Measurements from ENCODE around the gene RGL4. TPM values are rescaled to one million over a fixed set of nuclear protein-coding genes. Genes with fewer than 3 reads are reported as not detected.

RGL4 gene
- total RNA-seq, 1 experiment from 2014 or later: not detected

DNA sequence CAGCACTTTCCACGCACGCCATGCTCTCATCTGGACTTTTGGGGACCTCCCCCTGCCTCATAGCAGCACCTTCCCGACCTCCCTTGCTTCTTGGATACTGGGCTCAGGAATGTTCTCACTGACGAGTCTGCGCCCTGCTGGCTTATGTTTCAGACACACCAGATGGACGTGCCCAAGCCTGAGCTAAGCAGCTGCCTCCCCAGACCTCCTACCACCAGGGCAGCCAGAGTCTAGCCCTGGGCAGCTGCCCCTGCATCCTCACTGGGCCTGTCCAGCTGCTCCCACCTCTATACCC lies 13.2 kb upstream of the RGL4 start:
- intact Hi-C loops (cut with micrococcal nuclease; ENCODE audit: unreplicated experiment): no loop called here
- H3K79me2 ChIP-seq (ENCODE audit: low read depth): no peaks in the 10 kb centered on the region
- H3K27ac ChIP-seq: no peak overlapping the region
- H3K4me3 ChIP-seq: no peak overlapping the region
- ChIA-PET CTCF (no interaction called here), POLR2A (ENCODE audit: unreplicated experiment) (no interaction called here)
- no peak for TF ChIP-seq EZH2 (IDR thresholded peaks at IDR 0.05; ENCODE audit: low read depth)
- TF ChIP-seq, protein P1, sequence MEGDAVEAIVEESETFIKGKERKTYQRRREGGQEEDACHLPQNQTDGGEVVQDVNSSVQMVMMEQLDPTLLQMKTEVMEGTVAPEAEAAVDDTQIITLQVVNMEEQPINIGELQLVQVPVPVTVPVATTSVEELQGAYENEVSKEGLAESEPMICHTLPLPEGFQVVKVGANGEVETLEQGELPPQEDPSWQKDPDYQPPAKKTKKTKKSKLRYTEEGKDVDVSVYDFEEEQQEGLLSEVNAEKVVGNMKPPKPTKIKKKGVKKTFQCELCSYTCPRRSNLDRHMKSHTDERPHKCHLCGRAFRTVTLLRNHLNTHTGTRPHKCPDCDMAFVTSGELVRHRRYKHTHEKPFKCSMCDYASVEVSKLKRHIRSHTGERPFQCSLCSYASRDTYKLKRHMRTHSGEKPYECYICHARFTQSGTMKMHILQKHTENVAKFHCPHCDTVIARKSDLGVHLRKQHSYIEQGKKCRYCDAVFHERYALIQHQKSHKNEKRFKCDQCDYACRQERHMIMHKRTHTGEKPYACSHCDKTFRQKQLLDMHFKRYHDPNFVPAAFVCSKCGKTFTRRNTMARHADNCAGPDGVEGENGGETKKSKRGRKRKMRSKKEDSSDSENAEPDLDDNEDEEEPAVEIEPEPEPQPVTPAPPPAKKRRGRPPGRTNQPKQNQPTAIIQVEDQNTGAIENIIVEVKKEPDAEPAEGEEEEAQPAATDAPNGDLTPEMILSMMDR (conservative IDR thresholded peaks at IDR 0.05): no peak
- H3K9me3 ChIP-seq (ENCODE audit: insufficient read depth, low read depth): no peaks in the 10 kb centered on the region
- DNase-seq: no peak
- H3F3A ChIP-seq (ENCODE audit: insufficient read depth, low read depth): no peaks in the 10 kb centered on the region
- BruUV-seq (replicated peaks): no TSS peak
- H4K20me1 ChIP-seq (ENCODE audit: insufficient read depth): 0 out of 2 replicates have a peak, but pooled peaks cover 4% of the 10 kb centered on the region
- no peak overlapping the region for H2AFZ ChIP-seq
- no peak overlapping the region for H3K4me2 ChIP-seq
- H3K4me1 ChIP-seq (replicated peaks; ENCODE audit: insufficient read depth): no peaks in the 10 kb centered on the region
- H3K36me3 ChIP-seq (ENCODE audit: low read depth): no peaks in the 10 kb centered on the region
- H3K27me3 ChIP-seq (ENCODE audit: insufficient read depth, low read depth): no peaks in the 10 kb centered on the region
- no peaks in the 10 kb centered on the region for H3K9me2 ChIP-seq (ENCODE audit: insufficient read depth)

DNA sequence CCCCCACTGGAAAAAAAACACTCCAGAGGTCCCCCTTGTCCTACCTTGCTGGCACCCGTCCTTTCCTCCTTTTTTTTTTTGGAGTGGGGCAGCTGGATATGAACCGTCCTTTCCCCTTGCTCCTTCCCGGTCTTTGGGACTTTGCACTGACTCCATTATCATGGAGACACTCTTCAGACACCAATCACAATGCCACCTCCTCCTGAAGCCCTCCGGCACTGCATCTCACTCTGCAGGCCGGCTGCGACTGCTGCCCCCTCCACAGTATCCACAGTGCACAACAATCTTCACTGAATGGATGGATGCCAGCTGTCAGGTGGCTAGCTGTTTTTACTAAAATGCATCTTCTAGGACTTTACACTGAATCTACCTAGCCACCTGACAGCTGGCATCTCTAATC lies 12.7 kb upstream of the RGL4 start:
- ChIA-PET POLR2A (ENCODE audit: unreplicated experiment) (no interaction called here), CTCF (no interaction called here)
- TF ChIP-seq, protein P1 (conservative IDR thresholded peaks at IDR 0.05): no peak
- TF ChIP-seq EZH2 (IDR thresholded peaks at IDR 0.05; ENCODE audit: low read depth): no peak
- Histone ChIP-seq H3K27ac (no peak overlapping the region), H3K4me2 (no peak overlapping the region), H3K9me3 (ENCODE audit: insufficient read depth, low read depth) (no peaks in the 10 kb centered on the region), H2AFZ (no peak overlapping the region), H3K4me3 (no peak overlapping the region), H3K36me3 (ENCODE audit: low read depth) (no peaks in the 10 kb centered on the region), H3K9me2 (ENCODE audit: insufficient read depth) (no peaks in the 10 kb centered on the region), H3K4me1 (replicated peaks; ENCODE audit: insufficient read depth) (no peaks in the 10 kb centered on the region), H3K79me2 (ENCODE audit: low read depth) (no peaks in the 10 kb centered on the region), H3K27me3 (ENCODE audit: insufficient read depth, low read depth) (no peaks in the 10 kb centered on the region), H4K20me1 (ENCODE audit: insufficient read depth) (0 out of 2 replicates have a peak, but pooled peaks cover 4% of the 10 kb centered on the region), H3F3A (ENCODE audit: insufficient read depth, low read depth) (no peaks in the 10 kb centered on the region)
- BruUV-seq (replicated peaks): no TSS peak
- intact Hi-C loops (cut with micrococcal nuclease; ENCODE audit: unreplicated experiment): no loop called here
- no peak for DNase-seq

DNA sequence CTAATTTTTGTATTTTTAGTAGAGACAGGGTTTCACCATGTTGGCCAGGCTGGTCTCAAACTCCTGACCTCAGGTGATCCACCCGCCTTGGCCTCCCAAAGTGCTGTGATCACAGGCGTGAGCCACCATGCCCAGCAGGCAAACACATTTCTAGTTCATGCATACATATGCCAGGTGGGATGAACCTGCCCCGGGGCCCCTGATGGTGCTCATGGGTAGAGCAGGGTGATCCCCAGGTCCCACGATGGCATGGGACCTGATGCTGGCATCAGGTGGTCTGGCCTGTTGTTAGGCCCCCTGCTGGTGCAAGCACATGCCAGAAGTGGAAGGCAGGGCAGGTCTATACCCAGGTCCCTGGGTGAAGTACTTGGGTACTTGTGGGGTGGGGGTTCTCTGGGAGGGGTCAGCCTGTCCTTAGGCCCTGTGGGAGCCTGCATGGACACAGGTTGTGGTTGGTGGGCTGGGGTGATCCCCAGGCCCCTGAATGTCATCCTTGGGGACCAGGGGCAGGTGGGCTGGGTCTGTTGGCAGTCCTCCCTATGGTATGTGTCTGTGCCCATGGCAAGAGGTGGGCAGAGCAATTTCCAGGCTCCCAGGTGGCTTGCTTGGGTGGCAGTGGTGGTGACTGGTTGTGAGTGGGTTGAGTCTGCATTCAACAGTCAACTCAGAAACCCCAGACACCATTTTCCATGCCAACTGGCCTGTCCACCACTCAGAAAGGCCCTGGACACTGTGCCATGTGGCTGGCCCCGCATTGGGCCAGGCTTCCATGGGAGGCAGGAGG lies 9.6 kb upstream of the RGL4 start:
- Histone ChIP-seq H3K9me3 (ENCODE audit: insufficient read depth, low read depth) (no peaks in the 10 kb centered on the region), H3K27me3 (ENCODE audit: insufficient read depth, low read depth) (no peaks in the 10 kb centered on the region), H3K4me1 (replicated peaks; ENCODE audit: insufficient read depth) (no peaks in the 10 kb centered on the region), H3K36me3 (ENCODE audit: low read depth) (no peaks in the 10 kb centered on the region), H2AFZ (no peak overlapping the region), H3K4me2 (no peak overlapping the region), H3K9me2 (ENCODE audit: insufficient read depth) (no peaks in the 10 kb centered on the region), H3K4me3 (no peak overlapping the region), H3K27ac (no peak overlapping the region), H3K79me2 (ENCODE audit: low read depth) (no peaks in the 10 kb centered on the region), H3F3A (ENCODE audit: insufficient read depth, low read depth) (no peaks in the 10 kb centered on the region), H4K20me1 (ENCODE audit: insufficient read depth) (0 out of 2 replicates have a peak, but pooled peaks cover 4% of the 10 kb centered on the region)
- DNase-seq: no peak
- intact Hi-C loops (cut with micrococcal nuclease; ENCODE audit: unreplicated experiment): no loop called here
- TF ChIP-seq, protein P1 (conservative IDR thresholded peaks at IDR 0.05): no peak
- no peak for TF ChIP-seq EZH2 (IDR thresholded peaks at IDR 0.05; ENCODE audit: low read depth)
- ChIA-PET POLR2A (ENCODE audit: unreplicated experiment) (no interaction called here), CTCF (no interaction called here)
- no TSS peak for BruUV-seq (replicated peaks)
